ENCODE data around the gene DUSP6. TPM values are rescaled to one million over a fixed set of nuclear protein-coding genes. Genes with fewer than 3 reads are reported as not detected.

The DUSP6 gene
- total and polyA plus RNA-seq, 2 of the 13 experiments (the other 11 are each of a cell fraction or from before 2014, with no cell fraction given): 40.9 to 161 TPM

- no peak for TF ChIP-seq SRSF4 (IDR thresholded peaks at IDR 0.05; ENCODE audit: low read depth, low read length, poor library complexity, severe bottlenecking)
- no peak for TF ChIP-seq ZNF720 (CRISPR knock-in tag; IDR thresholded peaks at IDR 0.05)
- TF ChIP-seq SNAPC4 (CRISPR knock-in tag; IDR thresholded peaks at IDR 0.05): no peak
- TF ChIP-seq JUN (CRISPR knock-in tag; IDR thresholded peaks at IDR 0.05): peak; percentile 73; the same call in 1 of the 2 replicates
- no peak for TF ChIP-seq ZNF597 (CRISPR knock-in tag; IDR thresholded peaks at IDR 0.05)
- no peak for TF ChIP-seq ETS1 (CRISPR knock-in tag; IDR thresholded peaks at IDR 0.05)
- peak; percentile 13; the same call in 1 of the 2 replicates for TF ChIP-seq NFE2L2 (IDR thresholded peaks at IDR 0.05; ENCODE audit: low read length)
- peak; percentile 86 for TF ChIP-seq ARID3A (IDR thresholded peaks at IDR 0.05; ENCODE audit: low read depth, low read length)
- no peak for TF ChIP-seq ZNF20 (CRISPR knock-in tag; IDR thresholded peaks at IDR 0.05)
- peak; percentile 92 for TF ChIP-seq GFI1 (CRISPR knock-in tag; IDR thresholded peaks at IDR 0.05; ENCODE audit: borderline replicate concordance)
Observed at GRCh38 chr12:89352492-89353187, at the start of gene DUSP6 (continued).
